ENCODE results near the gene RGR. TPM values are rescaled to one million over a fixed set of nuclear protein-coding genes. Genes with fewer than 3 reads are reported as not detected.

Gene RGR
- total RNA-seq, 1 donor from 2014 or later = 1.9 TPM

GRCh38 chr10:84263716-84264115 lies 18.9 kb downstream of the RGR start:
- Histone ChIP-seq H2AFZ (replicated peaks) (no peak overlapping the region), H3K4me3 (no peak overlapping the region), H3K27ac (no peak overlapping the region), H3K79me2 (ENCODE audit: low read depth) (no peaks in the 10 kb centered on the region), H3K4me1 (no peaks in the 10 kb centered on the region), H3K9ac (no peak overlapping the region), H3K27me3 (peaks cover 4% of the 10 kb centered on the region), H3F3A (ENCODE audit: low read depth) (no peaks in the 10 kb centered on the region), H3K4me2 (no peak overlapping the region), H3K36me3 (no peaks in the 10 kb centered on the region), H3K9me3 (ENCODE audit: low read depth) (no peaks in the 10 kb centered on the region), H4K20me1 (ENCODE audit: low read depth) (no peaks in the 10 kb centered on the region)
- Mint-ChIP-seq H3K27ac (no peak overlapping the region), H3K4me3 (no peak overlapping the region), H3K4me1 (peaks cover 12% of the 10 kb centered on the region), H3K36me3 (no peaks in the 10 kb centered on the region), H3K27me3 (ENCODE audit: insufficient read depth, low read depth) (peaks cover 4% of the 10 kb centered on the region), H3K9me3 (peaks cover 2% of the 10 kb centered on the region)
- DNase-seq (ENCODE audit: low spot score) = no peak
- no peak for TF ChIP-seq EZH2phosphoT487 (IDR thresholded peaks at IDR 0.05)
- TF ChIP-seq CTCF (IDR thresholded peaks at IDR 0.05) = no peak
- TF ChIP-seq EZH2 (IDR thresholded peaks at IDR 0.05) = no peak

- Histone ChIP-seq H3K27ac (no peak overlapping the region), H3K27me3 (peaks cover 4% of the 10 kb centered on the region), H3F3A (ENCODE audit: low read depth) (no peaks in the 10 kb centered on the region), H3K79me2 (ENCODE audit: low read depth) (no peaks in the 10 kb centered on the region), H3K9me3 (ENCODE audit: low read depth) (no peaks in the 10 kb centered on the region), H3K4me2 (no peak overlapping the region), H3K4me1 (no peaks in the 10 kb centered on the region), H3K36me3 (no peaks in the 10 kb centered on the region), H2AFZ (replicated peaks) (peak overlapping the region; percentile 28), H3K4me3 (peak overlapping the region; percentile 18), H4K20me1 (ENCODE audit: low read depth) (no peaks in the 10 kb centered on the region), H3K9ac (no peak overlapping the region)
- Mint-ChIP-seq H3K4me3 (peak overlapping the region; percentile 24), H3K4me1 (peaks cover 12% of the 10 kb centered on the region), H3K27ac (no peak overlapping the region), H3K36me3 (no peaks in the 10 kb centered on the region), H3K9me3 (no peaks in the 10 kb centered on the region), H3K27me3 (ENCODE audit: insufficient read depth, low read depth) (peaks cover 4% of the 10 kb centered on the region)
- peak; percentile 84 for DNase-seq (ENCODE audit: low spot score)
- TF ChIP-seq CTCF (IDR thresholded peaks at IDR 0.05) (peak; percentile 98), EZH2 (IDR thresholded peaks at IDR 0.05) (no peak), EZH2phosphoT487 (IDR thresholded peaks at IDR 0.05) (no peak)
Measured at GRCh38 chr10:84264611-84265141, 19.8 kb downstream of the RGR start.

- no peaks in the 10 kb centered on the region for H3K79me2 ChIP-seq (ENCODE audit: low read depth)
- no peaks in the 10 kb centered on the region for H3K4me1 ChIP-seq
- no peak overlapping the region for H2AFZ ChIP-seq (replicated peaks)
- no peak for DNase-seq (ENCODE audit: low spot score)
- H3K4me3 Mint-ChIP-seq = peak overlapping the region; percentile 20
- no peaks in the 10 kb centered on the region for H3K36me3 ChIP-seq
- no peak overlapping the region for H3K27ac ChIP-seq
- H3K27ac Mint-ChIP-seq = no peak overlapping the region
- no peaks in the 10 kb centered on the region for H3F3A ChIP-seq (ENCODE audit: low read depth)
- H3K4me2 ChIP-seq = no peak overlapping the region
- H3K9me3 ChIP-seq (ENCODE audit: low read depth) = no peaks in the 10 kb centered on the region
- peaks cover 4% of the 10 kb centered on the region for H3K27me3 ChIP-seq
- no peaks in the 10 kb centered on the region for H3K9me3 Mint-ChIP-seq
- no peak for TF ChIP-seq EZH2phosphoT487 (IDR thresholded peaks at IDR 0.05)
- TF ChIP-seq CTCF (IDR thresholded peaks at IDR 0.05) = no peak
- no peak for TF ChIP-seq EZH2 (IDR thresholded peaks at IDR 0.05)
- H3K4me3 ChIP-seq = no peak overlapping the region
- no peaks in the 10 kb centered on the region for H4K20me1 ChIP-seq (ENCODE audit: low read depth)
- no peak overlapping the region for H3K9ac ChIP-seq
- H3K36me3 Mint-ChIP-seq = no peaks in the 10 kb centered on the region
- H3K27me3 Mint-ChIP-seq (ENCODE audit: insufficient read depth, low read depth) = peaks cover 4% of the 10 kb centered on the region
- H3K4me1 Mint-ChIP-seq = peaks cover 12% of the 10 kb centered on the region
Measured at GRCh38 chr10:84265418-84265817, 20.6 kb downstream of the RGR start.
